GM12891 (cell line): ENCODE results near the gene FNDC3B.

Experiments
- PAX5 ChIP-seq: IDR thresholded peaks from 2 replicates; pipeline ENCODE4 v1.6.1; 2011; ENCODE audit warnings: low read length, moderate library complexity, mild to moderate bottlenecking; ENCODE audit not compliant: insufficient read depth, severe bottlenecking
- POLR2A ChIP-seq: IDR thresholded peaks from 2 replicates; pipeline ENCODE4 v1.6.1; 2011; ENCODE audit warnings: low read depth, low read length, control low read depth
- POLR2AphosphoS5 ChIP-seq: IDR thresholded peaks from 2 replicates; pipeline ENCODE4 v1.6.1; 2011; ENCODE audit warnings: low read depth, low read length, control low read depth
- POU2F2 ChIP-seq: IDR thresholded peaks from 2 replicates; pipeline ENCODE4 v1.6.1; 2011; ENCODE audit warnings: low read depth, mild to moderate bottlenecking, control low read depth, low read length, moderate library complexity

GRCh38 chr3:172444821-172445220, 405.4 kb downstream of the FNDC3B start:
- TF ChIP-seq POLR2A (no peak), PAX5 (no peak), POU2F2 (no peak), POLR2AphosphoS5 (no peak)
